HEK293T (cell line): ENCODE results near the gene LCP1.

Source experiments
- ARNT ChIP-seq: fragments of 450-650 bp; IDR thresholded peaks from 2 replicates; pipeline ENCODE4 v1.6.1; 2017; ENCODE audit warnings: mild to moderate bottlenecking
- BHLHE40 ChIP-seq: fragments of 450-650 bp; IDR thresholded peaks from 2 replicates; pipeline ENCODE4 v1.6.1; 2016; ENCODE audit warnings: mild to moderate bottlenecking, moderate library complexity, borderline replicate concordance
- CTBP1 ChIP-seq: fragments of 450-650 bp; IDR thresholded peaks from 2 replicates; pipeline ENCODE4 v1.6.1; 2016; ENCODE audit warnings: borderline replicate concordance
- ELF4 ChIP-seq: fragments of 450-650 bp; IDR thresholded peaks from 2 replicates; pipeline ENCODE4 v1.6.1; 2017; ENCODE audit warnings: antibody characterized with exemption
- FOXA1 ChIP-seq: fragments of 450-650 bp; IDR thresholded peaks from 2 replicates; pipeline ENCODE4 v1.6.1; 2016; ENCODE audit warnings: mild to moderate bottlenecking
- FOXM1 ChIP-seq: fragments of 450-650 bp; IDR thresholded peaks from 2 replicates; pipeline ENCODE4 v1.6.1; 2017; ENCODE audit warnings: mild to moderate bottlenecking, borderline replicate concordance
- L3MBTL2 ChIP-seq: fragments of 450-650 bp; conservative IDR thresholded peaks from 2 replicates; pipeline ENCODE4 v1.6.1; 2016; ENCODE audit warnings: mild to moderate bottlenecking
- LEF1 ChIP-seq: fragments of 450-650 bp; IDR thresholded peaks from 2 replicates; pipeline ENCODE4 v1.6.1; 2017; ENCODE audit warnings: mild to moderate bottlenecking, borderline replicate concordance
- PKNOX1 ChIP-seq: fragments of 450-650 bp; IDR thresholded peaks from 2 replicates; pipeline ENCODE4 v1.6.1; 2016
- TARDBP ChIP-seq: fragments of 450-650 bp; IDR thresholded peaks from 2 replicates; pipeline ENCODE4 v1.6.1; 2016

- TF ChIP-seq ELF4, result no peak
- TF ChIP-seq ARNT, result no peak
- no peak for TF ChIP-seq L3MBTL2
- TF ChIP-seq FOXM1, result no peak
- TF ChIP-seq PKNOX1, result no peak
- TF ChIP-seq FOXA1, result no peak
- TF ChIP-seq BHLHE40, result no peak
- no peak for TF ChIP-seq LEF1
- no peak for TF ChIP-seq TARDBP
- TF ChIP-seq CTBP1, result no peak
Observed at GRCh38 chr13:46129124-46129523, 52.9 kb downstream of the LCP1 start.
